PC-3 (cell line): Measurements from ENCODE around the gene HOXB13. TPM values are rescaled to one million over a fixed set of nuclear protein-coding genes. Genes with fewer than 3 reads are reported as not detected.
A peak's percentile ranks its signal among the peaks of the same experiment; 100 is the strongest.

ENCODE experiments used
- ATAC-seq: fragments of 200-7000 bp; cut with Tn5 transposase; 2 replicates; pipeline ENCODE4 v1.9.1; 2020; ENCODE audit warnings: mild to moderate bottlenecking, moderate library complexity
- BruUV-seq: library from RNA; stranded (reverse); fragments of 400-500 nt; replicated peaks from 2 replicates; lab custom pipeline; 2021; lab: Mats Ljungman, UMichigan
- CTCF ChIA-PET: fragments of 300-600 bp; sonication (Branson Sonifier 250); formaldehyde crosslinking; loops from one replicate; lab custom pipeline; 2022; ENCODE audit warnings: antibody characterized with exemption; lab: Charles Lee
- POLR2A ChIA-PET: fragments of 300-600 bp; sonication (Branson Sonifier 250); formaldehyde crosslinking; loops from one replicate; lab custom pipeline; 2022; ENCODE audit warnings: antibody characterized with exemption; ENCODE audit not compliant: unreplicated experiment; lab: Charles Lee
- DNase-seq: peaks from one replicate; pipeline ENCODE4 v3.0.0-alpha.2; 2015
- H2AFZ ChIP-seq: fragments of 300-600 bp; sonication (generic); 2 replicates; pipeline ENCODE4 v1.6.0; 2016; ENCODE audit warnings: antibody characterized with exemption, low read length
- H3F3A ChIP-seq: fragments of 300-600 bp; sonication (generic); one replicate; pipeline ENCODE4 v1.6.0; 2017; ENCODE audit warnings: antibody characterized with exemption, low read length, control low read depth, mild to moderate bottlenecking; ENCODE audit not compliant: unreplicated experiment
- H3K27ac ChIP-seq: fragments of 300-600 bp; sonication (generic); 2 replicates; pipeline ENCODE4 v1.5.1; 2016; ENCODE audit warnings: mild to moderate bottlenecking, low read length
- H3K27me3 ChIP-seq: fragments of 300-600 bp; sonication (generic); 2 replicates; pipeline ENCODE4 v1.6.1; 2016; ENCODE audit warnings: low read length, mixed read lengths
- H3K36me3 ChIP-seq: fragments of 300-600 bp; sonication (generic); 2 replicates; pipeline ENCODE4 v1.6.1; 2016; ENCODE audit warnings: low read depth, mixed run types, low read length, mixed read lengths
- H3K4me1 ChIP-seq: fragments of 300-600 bp; sonication (generic); 2 replicates; pipeline ENCODE4 v1.5.1; 2016; ENCODE audit warnings: low read length; ENCODE audit not compliant: insufficient read depth
- H3K4me2 ChIP-seq: fragments of 300-600 bp; sonication (generic); 2 replicates; pipeline ENCODE4 v1.6.0; 2016; ENCODE audit warnings: low read length
- H3K4me3 ChIP-seq: fragments of 300-600 bp; sonication (generic); 2 replicates; pipeline ENCODE4 v1.5.1; 2016; ENCODE audit warnings: mild to moderate bottlenecking, low read length, mixed read lengths
- H3K79me2 ChIP-seq: fragments of 300-600 bp; sonication (generic); 2 replicates; pipeline ENCODE4 v1.6.1; 2017; ENCODE audit warnings: low read length, mixed read lengths
- H3K9ac ChIP-seq: fragments of 300-600 bp; sonication (generic); 2 replicates; pipeline ENCODE4 v1.6.0; 2016; ENCODE audit warnings: mild to moderate bottlenecking, low read length
- H3K9me2 ChIP-seq: fragments of 300-600 bp; sonication (generic); replicated peaks from 2 replicates; pipeline ENCODE4 v1.6.1; 2016; ENCODE audit warnings: mixed run types, low read length, mixed read lengths
- H3K9me3 ChIP-seq: fragments of 300-600 bp; sonication (generic); 2 replicates; pipeline ENCODE4 v1.6.1; 2016; ENCODE audit warnings: low read length, mixed read lengths
- H4K20me1 ChIP-seq: fragments of 300-600 bp; sonication (generic); 2 replicates; pipeline ENCODE4 v1.6.1; 2016; ENCODE audit warnings: low read length, mixed read lengths
- CTCF ChIP-seq: fragments of 300-600 bp; sonication (generic); conservative IDR thresholded peaks from 2 replicates; pipeline ENCODE4 v1.5.1; 2017; ENCODE audit warnings: antibody characterized with exemption, low read depth, mild to moderate bottlenecking, low read length
- EZH2 ChIP-seq: fragments of 300-600 bp; sonication (generic); IDR thresholded peaks from one replicate; pipeline ENCODE4 v1.6.1; 2017; ENCODE audit warnings: antibody characterized with exemption, mild to moderate bottlenecking, low read length; ENCODE audit not compliant: unreplicated experiment
- EZH2phosphoT487 ChIP-seq: fragments of 300-600 bp; sonication (generic); IDR thresholded peaks from 2 replicates; pipeline ENCODE4 v1.6.1; 2018; ENCODE audit warnings: mild to moderate bottlenecking, antibody characterized with exemption, low read length, borderline replicate concordance
- intact Hi-C: fragments of 100-400 bp; cut with micrococcal nuclease; formaldehyde crosslinking; loops from 2 replicates; pipeline ENCODE4 v1.9.0; 2023
- total RNA-seq: library from RNA; depleted of rRNA; stranded (reverse); fragments of >200 nt; gene quantifications from 2 replicates; pipeline ENCODE4 v1.2.3, GENCODE V29; 2014

Gene HOXB13
- total RNA-seq, 1 experiment from 2014 or later = 80.8 TPM

- no peaks in the 10 kb centered on the region for H3K27me3 ChIP-seq
- BruUV-seq = no TSS peak
- H3K9me2 ChIP-seq = no peaks in the 10 kb centered on the region
- peak overlapping the region; percentile 90 for H3K9ac ChIP-seq
- H2AFZ ChIP-seq = peak overlapping the region; percentile 43
- TF ChIP-seq EZH2 (no peak), EZH2phosphoT487 (no peak), CTCF (no peak)
- ATAC-seq = peak; percentile 1; the same call in 1 of the 2 replicates
- CTCF ChIA-PET = interaction anchor here (2.6 to 5.0 kb wide), 3 partner anchors 48 to 64 kb away, joined by 34 to 76 read pairs (median 58); no protein-coding TSS in a partner anchor
- intact Hi-C loops = loop anchor here (1.0 kb wide), 1 partner anchor 11 kb away; no protein-coding TSS in a partner anchor
- peak; percentile 57 for DNase-seq
- H3K36me3 ChIP-seq = no peaks in the 10 kb centered on the region
- H3K79me2 ChIP-seq = peaks cover 79% of the 10 kb centered on the region
- peak overlapping the region; percentile 85 for H3K4me2 ChIP-seq
- no peaks in the 10 kb centered on the region for H4K20me1 ChIP-seq
- peaks cover 42% of the 10 kb centered on the region for H3K4me1 ChIP-seq
- H3K9me3 ChIP-seq = no peaks in the 10 kb centered on the region
- H3K4me3 ChIP-seq = peak overlapping the region; percentile 90
- H3F3A ChIP-seq = peaks cover 8% of the 10 kb centered on the region
- POLR2A ChIA-PET = no interaction called here
- peak overlapping the region; percentile 91 for H3K27ac ChIP-seq
Observed at GRCh38 chr17:48726916-48727286, 1.6 kb downstream of the HOXB13 start.

GRCh38 chr17:48726114-48726915 lies 2.2 kb downstream of the HOXB13 start:
- H2AFZ ChIP-seq = peak overlapping the region; percentile 43
- no peaks in the 10 kb centered on the region for H3K36me3 ChIP-seq
- no peaks in the 10 kb centered on the region for H4K20me1 ChIP-seq
- peaks cover 84% of the 10 kb centered on the region for H3K79me2 ChIP-seq
- peaks cover 36% of the 10 kb centered on the region for H3K4me1 ChIP-seq
- H3K4me2 ChIP-seq = peak overlapping the region; percentile 85
- intact Hi-C loops = loop anchor here (1.0 kb wide), 1 partner anchor 12 kb away; no protein-coding TSS in a partner anchor
- no peaks in the 10 kb centered on the region for H3K9me3 ChIP-seq
- BruUV-seq = no TSS peak
- ATAC-seq (no peak), DNase-seq (peak; percentile 35)
- ChIA-PET POLR2A (no interaction called here), CTCF (interaction anchor here (4.5 to 5.0 kb wide), 2 partner anchors 48 to 65 kb away, joined by 58 to 76 read pairs; no protein-coding TSS in a partner anchor)
- no peaks in the 10 kb centered on the region for H3K9me2 ChIP-seq
- peak overlapping the region; percentile 91 for H3K27ac ChIP-seq
- peak overlapping the region; percentile 90 for H3K4me3 ChIP-seq
- H3F3A ChIP-seq = peaks cover 8% of the 10 kb centered on the region
- TF ChIP-seq EZH2phosphoT487 (no peak), EZH2 (no peak), CTCF (no peak)
- no peaks in the 10 kb centered on the region for H3K27me3 ChIP-seq
- H3K9ac ChIP-seq = peak overlapping the region; percentile 90
